GM19328 (cell line): ENCODE data around the gene EPHA6.
"Not testable (repeated sequence)": the region's sequence is repeated elsewhere in the genome, so short reads cannot be mapped to it uniquely, and the experiment has no call there.

ENCODE experiments used
- ATAC-seq: cut with Tn5 transposase; IDR thresholded peaks from one replicate; pipeline ENCODE4 v1.9.1; 2021; ENCODE audit warnings: mild to moderate bottlenecking, moderate library complexity; ENCODE audit not compliant: unreplicated experiment

The EPHA6 gene

GRCh38 chr3:97010881-97011657 is 196.7 kb downstream of the EPHA6 start:
- ATAC-seq: no peak

GRCh38 chr3:97021778-97022177 is 207.4 kb downstream of the EPHA6 start:
- no peak for ATAC-seq

- not testable (repeated sequence) for ATAC-seq
Observed at GRCh38 chr3:97025612-97026011, 211.2 kb downstream of the EPHA6 start.

GRCh38 chr3:97029972-97030371 is 215.6 kb downstream of the EPHA6 start:
- no peak for ATAC-seq

- ATAC-seq: no peak
Observed at GRCh38 chr3:97037294-97037943, 223.0 kb downstream of the EPHA6 start.

- no peak for ATAC-seq
Observed at GRCh38 chr3:97043411-97043810, 229.0 kb downstream of the EPHA6 start.

- ATAC-seq: no peak
Observed at GRCh38 chr3:97057365-97057764, 243.0 kb downstream of the EPHA6 start.

- ATAC-seq: no peak
Observed at GRCh38 chr3:97059168-97059567, 244.8 kb downstream of the EPHA6 start.

GRCh38 chr3:97066531-97066930 is 252.1 kb downstream of the EPHA6 start:
- no peak for ATAC-seq

- no peak for ATAC-seq
Observed at GRCh38 chr3:97070302-97070701, 255.9 kb downstream of the EPHA6 start.

- no peak for ATAC-seq
Observed at GRCh38 chr3:97074546-97074945, 260.2 kb downstream of the EPHA6 start.

- no peak for ATAC-seq
Observed at GRCh38 chr3:97076673-97077072, 262.3 kb downstream of the EPHA6 start.

GRCh38 chr3:97089621-97090020 is 275.2 kb downstream of the EPHA6 start:
- no peak for ATAC-seq

- no peak for ATAC-seq
Observed at GRCh38 chr3:97102641-97103040, 288.2 kb downstream of the EPHA6 start.

- no peak for ATAC-seq
Observed at GRCh38 chr3:97105989-97106651, 291.7 kb downstream of the EPHA6 start.

- no peak for ATAC-seq
Observed at GRCh38 chr3:97106652-97106989, 292.2 kb downstream of the EPHA6 start.

GRCh38 chr3:97108136-97108535 is 293.7 kb downstream of the EPHA6 start:
- ATAC-seq: no peak

- ATAC-seq: no peak
Observed at GRCh38 chr3:97111244-97111643, 296.9 kb downstream of the EPHA6 start.

GRCh38 chr3:97121386-97121785 is 307.0 kb downstream of the EPHA6 start:
- ATAC-seq: no peak

GRCh38 chr3:97125902-97126499 is 311.6 kb downstream of the EPHA6 start:
- no peak for ATAC-seq

GRCh38 chr3:97131476-97131875 is 317.1 kb downstream of the EPHA6 start:
- no peak for ATAC-seq
